HFFc6 (cell line): Measurements from ENCODE around the gene TTBK2. TPM values are rescaled to one million over a fixed set of nuclear protein-coding genes. Genes with fewer than 3 reads are reported as not detected.

Source experiments
- DNase-seq: peaks from one replicate; pipeline ENCODE4 v3.0.0-alpha.2; 2018
- H3K27ac Mint-ChIP-seq: 2 replicates; pipeline ENCODE4 v1.8.0; 2020; ENCODE audit warnings: mild to moderate bottlenecking, mixed read lengths
- H3K27me3 Mint-ChIP-seq: 2 replicates; pipeline ENCODE4 v1.8.0; 2021; ENCODE audit warnings: mild to moderate bottlenecking, moderate library complexity, mixed read lengths; ENCODE audit not compliant: insufficient read depth
- H3K36me3 Mint-ChIP-seq: 2 replicates; pipeline ENCODE4 v1.8.0; 2021; ENCODE audit warnings: low read depth, mixed read lengths
- H3K4me1 Mint-ChIP-seq: 2 replicates; pipeline ENCODE4 v1.8.0; 2020; ENCODE audit warnings: low read depth, mixed read lengths
- H3K4me3 Mint-ChIP-seq: 2 replicates; pipeline ENCODE4 v1.8.0; 2020; ENCODE audit warnings: mild to moderate bottlenecking, moderate library complexity, mixed read lengths
- H3K9me3 Mint-ChIP-seq: 2 replicates; pipeline ENCODE4 v1.8.0; 2020; ENCODE audit warnings: mild to moderate bottlenecking, mixed read lengths
- total RNA-seq, 6 experiments: library from RNA; stranded (reverse); fragmentation: NEBNext Ultra II Directional; extraction: Animal tissue kit (Norgen Biotek cat#: 25700); gene quantifications; 2 replicates in 1 of 6; 3 replicates in 5 of 6; pipeline ENCODE4 v1.2.3, GENCODE V29; 2021
- TF ChIP-seq, protein P1 (sequence below): fragments of 200-600 bp; sonication (generic); IDR thresholded peaks from 2 replicates; pipeline ENCODE4 v1.5.0; 2021; ENCODE audit warnings: antibody characterized with exemption, mild to moderate bottlenecking

Gene TTBK2
- total RNA-seq, 6 experiments from 2014 or later: 9.4 to 12.6 (median 10.2) TPM

DNA sequence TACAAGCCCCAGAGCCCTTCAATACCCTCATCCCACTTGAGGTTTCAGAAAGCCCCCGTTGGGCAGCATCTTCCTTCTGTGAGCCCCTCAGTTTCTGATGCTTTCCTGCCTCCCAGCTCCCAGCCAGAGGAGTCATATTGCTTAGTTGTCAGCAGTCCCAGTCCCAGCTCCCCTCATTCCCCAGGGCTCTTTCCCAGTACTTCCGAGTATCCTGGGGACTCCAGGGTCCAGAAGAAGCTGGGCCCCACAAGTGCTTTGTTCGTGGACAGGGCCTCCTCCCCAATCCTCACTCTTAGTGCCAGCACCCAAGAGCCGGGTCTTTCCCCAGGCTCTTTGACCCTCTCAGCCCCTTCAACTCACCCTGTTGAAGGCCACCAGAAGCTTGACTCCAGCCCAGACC is 227.6 kb downstream of the TTBK2 start:
- H3K36me3 Mint-ChIP-seq: 0 out of 2 replicates have a peak, but pooled peaks cover under 1% of the 10 kb centered on the region
- no peak overlapping the region for H3K27ac Mint-ChIP-seq
- no peak overlapping the region for H3K4me3 Mint-ChIP-seq
- TF ChIP-seq, protein P1, sequence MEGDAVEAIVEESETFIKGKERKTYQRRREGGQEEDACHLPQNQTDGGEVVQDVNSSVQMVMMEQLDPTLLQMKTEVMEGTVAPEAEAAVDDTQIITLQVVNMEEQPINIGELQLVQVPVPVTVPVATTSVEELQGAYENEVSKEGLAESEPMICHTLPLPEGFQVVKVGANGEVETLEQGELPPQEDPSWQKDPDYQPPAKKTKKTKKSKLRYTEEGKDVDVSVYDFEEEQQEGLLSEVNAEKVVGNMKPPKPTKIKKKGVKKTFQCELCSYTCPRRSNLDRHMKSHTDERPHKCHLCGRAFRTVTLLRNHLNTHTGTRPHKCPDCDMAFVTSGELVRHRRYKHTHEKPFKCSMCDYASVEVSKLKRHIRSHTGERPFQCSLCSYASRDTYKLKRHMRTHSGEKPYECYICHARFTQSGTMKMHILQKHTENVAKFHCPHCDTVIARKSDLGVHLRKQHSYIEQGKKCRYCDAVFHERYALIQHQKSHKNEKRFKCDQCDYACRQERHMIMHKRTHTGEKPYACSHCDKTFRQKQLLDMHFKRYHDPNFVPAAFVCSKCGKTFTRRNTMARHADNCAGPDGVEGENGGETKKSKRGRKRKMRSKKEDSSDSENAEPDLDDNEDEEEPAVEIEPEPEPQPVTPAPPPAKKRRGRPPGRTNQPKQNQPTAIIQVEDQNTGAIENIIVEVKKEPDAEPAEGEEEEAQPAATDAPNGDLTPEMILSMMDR: no peak
- DNase-seq: no peak
- H3K4me1 Mint-ChIP-seq: no peaks in the 10 kb centered on the region; the same call in 1 of the 2 replicates
- no peaks in the 10 kb centered on the region for H3K9me3 Mint-ChIP-seq
- H3K27me3 Mint-ChIP-seq: no peaks in the 10 kb centered on the region; the same call in 1 of the 2 replicates

DNA sequence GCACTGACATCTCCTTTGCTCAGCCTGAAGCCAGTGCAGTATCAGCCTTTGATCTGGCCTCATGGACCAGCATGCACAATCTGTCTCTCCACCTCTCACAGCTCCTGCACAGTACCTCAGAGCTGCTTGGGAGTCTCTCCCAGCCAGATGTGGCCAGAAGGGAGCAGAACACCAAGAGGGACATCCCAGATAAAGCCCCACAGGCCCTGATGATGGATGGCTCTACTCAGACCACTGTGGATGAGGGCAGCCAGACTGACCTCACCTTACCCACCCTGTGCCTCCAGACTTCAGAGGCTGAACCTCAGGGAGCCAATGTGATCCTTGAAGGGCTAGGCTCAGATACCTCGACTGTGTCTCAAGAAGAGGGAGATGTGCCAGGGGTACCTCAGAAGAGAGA is 228.0 kb downstream of the TTBK2 start:
- TF ChIP-seq, protein P1: no peak
- Mint-ChIP-seq H3K27ac (no peak overlapping the region), H3K9me3 (no peaks in the 10 kb centered on the region), H3K27me3 (no peaks in the 10 kb centered on the region; the same call in 1 of the 2 replicates), H3K4me3 (no peak overlapping the region), H3K36me3 (0 out of 2 replicates have a peak, but pooled peaks cover 5% of the 10 kb centered on the region), H3K4me1 (no peaks in the 10 kb centered on the region; the same call in 1 of the 2 replicates)
- no peak for DNase-seq

DNA sequence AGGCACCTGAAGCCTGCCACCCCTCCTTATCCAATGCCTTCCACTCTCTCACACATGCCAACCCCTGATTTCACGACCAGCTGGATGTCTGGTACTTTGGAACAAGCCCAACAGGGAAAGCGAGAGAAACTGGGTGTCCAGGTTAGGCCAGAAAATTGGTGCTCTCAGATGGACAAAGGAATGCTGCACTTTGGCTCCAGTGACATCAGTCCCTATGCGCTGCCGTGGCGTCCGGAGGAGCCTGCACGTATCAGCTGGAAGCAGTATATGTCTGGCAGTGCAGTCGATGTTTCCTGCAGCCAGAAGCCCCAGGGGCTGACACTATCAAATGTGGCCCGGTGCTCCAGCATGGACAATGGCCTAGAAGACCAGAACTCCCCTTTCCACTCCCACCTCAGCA is 228.8 kb downstream of the TTBK2 start:
- H3K9me3 Mint-ChIP-seq: no peaks in the 10 kb centered on the region
- no peak overlapping the region for H3K27ac Mint-ChIP-seq

DNA sequence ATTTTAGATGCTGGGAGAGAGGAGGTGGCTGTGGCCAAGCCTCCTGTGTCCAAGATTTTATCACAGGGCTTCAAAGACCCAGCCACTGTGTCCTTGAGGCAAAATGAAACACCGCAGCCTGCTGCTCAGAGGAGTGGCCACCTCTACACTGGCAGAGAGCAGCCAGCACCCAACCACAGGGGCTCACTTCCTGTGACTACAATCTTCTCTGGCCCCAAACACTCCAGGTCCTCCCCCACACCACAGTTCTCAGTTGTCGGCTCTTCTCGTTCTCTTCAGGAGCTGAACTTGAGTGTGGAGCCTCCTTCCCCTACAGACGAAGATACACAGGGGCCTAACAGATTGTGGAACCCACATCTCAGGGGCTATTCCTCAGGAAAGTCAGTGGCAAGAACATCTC is 229.3 kb downstream of the TTBK2 start:
- no peaks in the 10 kb centered on the region; the same call in 1 of the 2 replicates for H3K27me3 Mint-ChIP-seq
- H3K4me3 Mint-ChIP-seq: no peak overlapping the region
- no peaks in the 10 kb centered on the region; the same call in 1 of the 2 replicates for H3K4me1 Mint-ChIP-seq
- no peaks in the 10 kb centered on the region for H3K9me3 Mint-ChIP-seq
- no peak for DNase-seq
- H3K27ac Mint-ChIP-seq: no peak overlapping the region
- peaks cover 14% of the 10 kb centered on the region for H3K36me3 Mint-ChIP-seq
- TF ChIP-seq, protein P1: no peak

More for the DNA sequence above, 228.8 kb downstream of the TTBK2 start:
- TF ChIP-seq, protein P1: no peak
- no peak overlapping the region for H3K4me3 Mint-ChIP-seq
- H3K36me3 Mint-ChIP-seq: peaks cover 11% of the 10 kb centered on the region; the same call in 1 of the 2 replicates
- no peaks in the 10 kb centered on the region; the same call in 1 of the 2 replicates for H3K4me1 Mint-ChIP-seq
- no peak for DNase-seq
- H3K27me3 Mint-ChIP-seq: no peaks in the 10 kb centered on the region; the same call in 1 of the 2 replicates

Other genes with a start within 250 kb of the TTBK2 start
- 10 to 100 TPM; 12.4 to 17.7 (median 16.0) TPM for gene CDAN1, start 183.7 kb downstream of the TTBK2 start, total RNA-seq
- 10 to 100 TPM; 24.6 to 30.1 (median 26.8) TPM for gene UBR1, start 185.3 kb upstream of the TTBK2 start, total RNA-seq
- 10 to 100 TPM in 4 of 6 experiments, 1 to 10 TPM in 2; 8.2 to 12.1 (median 11.2) TPM for gene TMEM62, start 212.8 kb upstream of the TTBK2 start, total RNA-seq